Cardiac fibroblast (primary cell): ENCODE data around the gene CNDP1.

ENCODE experiments used
- DNase-seq, 2 donors: peaks; one replicate each; pipeline versions ENCODE4 v3.0.0 to v3.0.0-alpha.2; 2010; ENCODE audit warnings: low read depth in 2 of 2
- H3K4me3 ChIP-seq, 2 donors: replicated peaks in 1 of 2; 1 replicate in 1 of 2; 2 replicates in 1 of 2; pipeline ENCODE4 v1.5.1; 2011; ENCODE audit warnings: low read depth in 2 of 2, low read length in 2 of 2, mild to moderate bottlenecking in 2 of 2, moderate library complexity in 1 of 2
- CTCF ChIP-seq: IDR thresholded peaks from one replicate; pipeline ENCODE4 v1.5.1; 2011; ENCODE audit warnings: low read depth, mild to moderate bottlenecking, low read length, inconsistent platforms

CNDP1 gene

GRCh38 chr18:74626049-74626874 lies 92.0 kb downstream of the CNDP1 start:
- H3K4me3 ChIP-seq = no peak overlapping the region
- TF ChIP-seq CTCF = no peak
- no peak for DNase-seq

- H3K4me3 ChIP-seq = no peak overlapping the region
- no peak for DNase-seq
- no peak for TF ChIP-seq CTCF
Measured at GRCh38 chr18:74630804-74631203, 96.5 kb downstream of the CNDP1 start.

- H3K4me3 ChIP-seq = peak overlapping the region in 1 of 2 donors; percentile 11
- no peak for TF ChIP-seq CTCF
- no peak for DNase-seq
Measured at GRCh38 chr18:74631212-74631611, 96.9 kb downstream of the CNDP1 start.

GRCh38 chr18:74631623-74632350 lies 97.5 kb downstream of the CNDP1 start:
- no peak for TF ChIP-seq CTCF
- peak; percentile 71 to 76 for DNase-seq
- peak overlapping the region in 1 of 2 donors; percentile 11 for H3K4me3 ChIP-seq

- no peak for DNase-seq
- TF ChIP-seq CTCF = no peak
- H3K4me3 ChIP-seq = no peak overlapping the region
Measured at GRCh38 chr18:74632351-74632679, 98.0 kb downstream of the CNDP1 start.

- no peak overlapping the region for H3K4me3 ChIP-seq
- no peak for DNase-seq
- no peak for TF ChIP-seq CTCF
Measured at GRCh38 chr18:74632856-74633255, 98.6 kb downstream of the CNDP1 start.
